Sciatic nerve (tissue), 2 donors: ENCODE results near the gene ENKD1. TPM values are rescaled to one million over a fixed set of nuclear protein-coding genes. Genes with fewer than 3 reads are reported as not detected.

Source experiments
- ATAC-seq: fragments of 200-7000 bp; cut with Tn5 transposase; one replicate; pipeline ENCODE4 v1.9.1; 2020; ENCODE audit warnings: mild to moderate bottlenecking, moderate library complexity
- DNase-seq: peaks from one replicate; pipeline ENCODE4 v3.0.0-alpha.2; 2020; ENCODE audit warnings: low spot score
- intact Hi-C: fragments of 100-400 bp; cut with DNase I; formaldehyde crosslinking; loops from one replicate; pipeline ENCODE4 v1.14.2; 2022
- total RNA-seq: library from RNA; stranded (reverse); fragmentation: NEBNext Ultra II Directional; extraction: Animal tissue kit (Norgen Biotek cat#: 25700); gene quantifications from one replicate; pipeline ENCODE4 v1.2.1, GENCODE V29; 2021
- donor health status: DM: no; HTN: no; CAD: no.
- donor health status: DM: no; HTN: no; CAD: no.

The ENKD1 gene
- total RNA-seq, 1 donor from 2014 or later = 19.7 TPM

DNA sequence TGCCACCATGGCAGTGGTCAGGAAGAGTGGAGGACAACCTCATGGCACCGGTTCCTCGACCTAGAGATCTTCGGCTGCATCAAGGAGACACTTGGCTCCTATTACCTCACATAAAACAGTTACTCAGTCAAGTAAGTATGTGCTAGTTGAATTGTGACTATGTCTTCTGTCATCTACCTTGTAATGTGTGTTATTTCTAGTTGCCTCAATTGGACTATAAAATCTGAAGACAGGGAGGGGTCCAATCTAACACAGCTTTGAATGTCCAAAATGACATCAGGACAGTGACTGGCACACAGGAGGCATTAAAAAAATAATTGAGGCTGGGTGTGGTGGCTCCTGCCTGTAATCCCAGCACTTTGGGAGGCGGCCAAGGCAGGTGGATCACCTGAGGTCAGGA is 17.2 kb upstream of the ENKD1 start:
- DNase-seq (no peak), ATAC-seq (no peak)
- intact Hi-C loops = no loop called here

DNA sequence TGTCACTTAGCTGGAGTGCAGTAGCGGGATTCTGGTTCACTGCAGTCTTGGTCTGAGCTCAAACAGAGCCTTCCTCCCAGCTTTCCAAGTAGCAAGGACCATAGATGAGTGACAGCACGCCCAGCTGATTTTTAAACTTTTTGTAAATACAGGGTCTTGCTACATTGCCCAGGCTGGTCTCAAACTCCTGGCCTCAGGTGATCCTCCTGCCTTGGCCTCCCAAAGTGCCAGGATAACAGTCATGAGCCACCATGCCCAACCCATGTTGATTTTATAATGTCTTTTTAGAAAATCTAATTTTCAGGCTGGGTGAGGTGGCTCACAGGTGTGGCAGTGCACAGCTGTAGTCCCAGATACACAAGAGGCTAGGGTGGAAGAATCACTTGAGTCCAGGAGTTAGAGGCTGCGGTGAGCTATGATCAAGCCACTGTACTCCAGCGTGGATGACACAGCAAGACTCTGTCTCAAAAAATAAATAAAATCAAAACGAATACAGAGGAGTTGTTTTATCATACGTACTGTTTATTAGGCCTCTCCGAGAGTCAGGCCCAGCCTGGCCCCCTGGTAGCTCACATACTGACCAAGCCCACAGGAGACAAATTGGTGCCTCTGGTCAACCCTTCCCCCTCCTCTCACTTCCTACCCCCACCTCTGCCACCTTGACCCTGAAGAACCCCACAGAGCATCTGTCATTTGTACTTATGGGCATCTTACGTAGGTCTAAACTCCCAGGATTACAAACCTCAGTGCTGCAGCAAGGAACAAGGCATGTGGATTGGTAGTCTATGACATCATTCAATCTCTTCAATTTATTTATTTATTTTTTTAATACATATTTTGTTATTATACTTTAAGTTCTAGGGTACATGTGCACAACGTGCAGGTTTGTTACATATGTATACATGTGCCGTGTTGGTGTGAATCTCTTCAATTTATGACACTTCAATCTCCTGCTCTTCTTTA is 13.7 kb upstream of the ENKD1 start:
- DNase-seq = no peak
- intact Hi-C loops = no loop called here
- ATAC-seq = no peak

DNA sequence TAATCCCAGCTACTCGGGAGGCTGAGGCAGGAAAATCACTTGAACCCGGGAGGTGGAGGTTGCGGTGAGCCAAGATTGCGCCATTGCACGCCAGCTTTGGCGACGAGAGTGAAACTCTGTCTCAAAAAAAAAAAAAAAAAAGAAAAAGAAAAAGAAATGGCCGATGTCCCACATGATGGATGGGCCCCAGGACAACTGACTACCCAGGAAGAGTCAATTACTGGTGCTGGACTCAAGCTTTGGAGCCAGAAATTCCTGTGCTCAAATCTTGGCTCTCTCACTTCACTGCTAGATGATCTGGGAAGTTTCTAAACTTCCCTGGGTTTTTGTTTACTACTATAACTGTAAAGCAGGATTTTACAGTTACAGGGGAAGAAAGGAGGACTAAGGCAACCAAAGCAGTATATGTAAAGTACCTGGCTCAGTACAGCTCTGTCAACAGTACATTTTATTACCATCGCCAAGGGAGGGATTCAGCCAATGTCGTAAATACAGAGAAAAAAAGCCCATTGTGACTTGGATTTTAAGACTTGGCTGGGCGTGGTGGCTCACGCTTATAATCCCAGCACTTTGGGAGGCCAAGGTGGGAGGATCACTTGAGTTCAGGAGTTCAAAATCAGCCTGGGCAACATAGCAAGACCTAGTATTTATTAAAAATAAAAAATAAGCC is 11.9 kb upstream of the ENKD1 start:
- DNase-seq = no peak
- ATAC-seq = no peak
- intact Hi-C loops = no loop called here

DNA sequence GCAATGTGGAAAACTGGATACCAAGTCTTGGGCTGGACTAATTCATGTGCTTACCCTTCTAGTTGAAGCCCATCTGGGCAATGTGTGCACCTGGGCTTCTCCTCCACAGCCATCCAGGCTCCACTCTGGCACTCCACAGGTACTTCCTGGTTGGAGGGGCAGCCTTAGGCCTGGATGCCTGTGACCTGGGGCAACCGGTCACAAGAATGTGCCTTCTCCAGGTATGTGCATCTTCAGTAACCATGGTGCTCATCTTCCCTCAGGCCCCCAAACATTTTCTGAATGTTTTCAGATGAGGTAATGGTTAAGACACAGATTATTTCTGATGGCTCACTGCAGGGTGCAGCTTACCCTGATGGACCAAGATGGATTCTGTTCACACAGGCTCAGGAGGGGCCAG is 11.2 kb upstream of the ENKD1 start:
- DNase-seq = no peak
- ATAC-seq = no peak
- intact Hi-C loops = no loop called here

DNA sequence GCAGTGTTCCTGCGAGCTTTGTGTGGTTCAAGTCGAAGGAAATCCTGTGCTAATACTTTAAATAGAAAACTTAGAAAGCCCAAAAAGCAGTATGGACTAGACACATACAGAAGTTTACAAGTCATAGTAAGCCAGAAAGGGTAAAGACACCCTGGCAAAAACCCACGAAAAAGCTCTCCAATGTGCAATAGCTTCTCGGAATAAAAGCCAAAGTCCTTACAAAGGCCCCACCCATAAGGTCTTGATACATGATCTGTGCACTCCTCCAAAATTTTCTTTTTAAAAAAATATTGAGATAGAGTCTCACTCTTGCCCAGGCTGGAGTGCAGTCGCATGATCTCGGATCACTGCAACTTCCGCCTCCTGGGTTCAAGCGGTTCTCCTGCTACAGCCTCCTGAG is 10.4 kb upstream of the ENKD1 start:
- intact Hi-C loops = no loop called here
- ATAC-seq = no peak

DNA sequence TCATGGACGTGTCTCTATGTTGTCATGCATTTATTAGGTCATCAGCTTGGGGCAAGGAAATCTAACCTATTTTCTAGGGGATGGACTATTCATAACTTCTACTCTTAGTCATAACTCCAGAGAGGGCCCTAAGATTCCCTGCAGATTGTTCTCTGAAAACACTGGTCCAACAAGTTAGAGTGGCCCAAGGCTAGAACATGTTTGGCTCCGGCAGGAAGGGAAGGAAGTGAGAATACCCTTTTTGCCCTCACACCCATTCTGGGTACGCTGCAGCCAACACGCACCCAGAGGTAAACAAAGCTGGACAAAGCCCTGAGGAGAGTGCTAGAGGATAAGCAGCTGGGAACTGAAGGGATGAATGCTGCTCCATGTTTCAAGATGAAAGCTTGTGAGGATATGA is 10.0 kb upstream of the ENKD1 start:
- DNase-seq (no peak), ATAC-seq (no peak)
- intact Hi-C loops = no loop called here

More for the DNA sequence above, 10.4 kb upstream of the ENKD1 start:
- no peak for DNase-seq

DNA sequence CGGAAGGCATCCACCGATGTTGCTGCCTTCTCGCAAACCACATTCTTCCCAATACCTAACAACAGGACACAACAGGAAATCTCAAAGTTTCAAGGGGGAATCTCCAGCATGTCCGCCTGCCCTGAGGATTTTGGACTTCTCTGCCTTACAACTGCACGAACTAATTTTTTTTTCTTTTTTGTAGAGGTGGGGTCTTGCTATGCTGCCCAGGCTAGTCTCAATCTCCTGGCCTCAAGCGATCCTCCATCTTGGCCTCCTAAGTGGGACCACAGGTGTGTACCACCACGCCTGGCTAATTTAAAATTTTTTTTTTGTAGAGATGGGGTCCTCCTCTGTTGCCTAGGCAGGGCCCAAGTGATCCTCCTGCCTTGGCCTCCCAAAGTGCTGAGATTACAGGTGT is 9.4 kb upstream of the ENKD1 start:
- intact Hi-C loops = no loop called here
- DNase-seq (no peak), ATAC-seq (no peak)

DNA sequence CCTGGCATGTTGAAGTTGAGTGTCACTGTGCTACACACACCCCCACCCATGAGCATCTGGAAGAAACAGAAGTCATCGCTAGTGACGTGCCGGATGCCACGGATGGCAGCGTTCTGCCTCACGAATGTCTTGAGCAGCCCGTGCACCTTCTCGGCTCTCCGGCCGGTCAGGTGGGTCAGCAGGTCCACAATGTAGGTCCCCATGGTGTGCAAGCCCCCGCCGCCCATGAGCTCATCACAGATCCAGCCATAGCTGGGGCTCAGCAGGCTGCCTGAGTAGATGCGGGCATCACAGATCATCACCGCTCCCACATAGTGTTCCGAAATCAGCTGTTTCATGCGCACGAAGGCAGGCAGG is 9.0 kb upstream of the ENKD1 start:
- intact Hi-C loops = no loop called here
- no peak for DNase-seq

DNA sequence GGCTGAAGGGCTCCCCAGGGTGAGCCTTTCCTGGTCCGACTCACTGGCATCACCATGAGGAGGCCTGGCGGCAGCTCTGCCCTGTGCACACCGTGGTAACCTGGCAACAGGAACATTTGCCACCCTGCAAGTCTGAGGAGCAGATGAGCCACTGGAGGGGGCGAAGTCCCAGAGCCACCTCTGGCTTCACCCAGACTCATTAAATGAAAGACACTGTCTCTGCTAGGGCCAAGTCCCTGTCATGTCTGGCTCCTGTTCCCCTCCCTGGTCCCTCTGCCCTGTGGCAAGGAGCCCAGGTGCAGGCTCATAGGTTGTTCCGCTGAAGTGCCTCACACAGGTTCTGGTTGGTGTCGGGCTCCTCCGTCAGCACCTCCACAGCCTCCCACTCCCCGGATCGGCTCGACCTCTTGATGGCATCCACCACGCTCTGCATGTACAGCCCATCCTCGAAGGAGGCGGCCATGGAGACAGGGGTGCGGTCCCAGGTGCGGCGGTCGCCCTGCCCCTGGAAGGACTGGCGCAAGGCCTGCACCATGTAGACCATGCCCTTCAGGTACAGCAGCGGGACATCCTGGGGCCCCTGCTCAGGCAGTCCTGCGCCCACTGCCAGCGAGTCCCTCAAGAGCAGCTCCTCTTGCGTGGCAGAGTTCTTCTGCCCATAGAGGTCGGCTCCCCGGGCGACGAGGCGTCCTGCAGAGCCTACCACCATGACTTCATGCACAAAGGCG is 8.5 kb upstream of the ENKD1 start:
- ATAC-seq (no peak), DNase-seq (no peak)
- intact Hi-C loops = no loop called here

More for the DNA sequence above, 9.0 kb upstream of the ENKD1 start:
- no peak for ATAC-seq

DNA sequence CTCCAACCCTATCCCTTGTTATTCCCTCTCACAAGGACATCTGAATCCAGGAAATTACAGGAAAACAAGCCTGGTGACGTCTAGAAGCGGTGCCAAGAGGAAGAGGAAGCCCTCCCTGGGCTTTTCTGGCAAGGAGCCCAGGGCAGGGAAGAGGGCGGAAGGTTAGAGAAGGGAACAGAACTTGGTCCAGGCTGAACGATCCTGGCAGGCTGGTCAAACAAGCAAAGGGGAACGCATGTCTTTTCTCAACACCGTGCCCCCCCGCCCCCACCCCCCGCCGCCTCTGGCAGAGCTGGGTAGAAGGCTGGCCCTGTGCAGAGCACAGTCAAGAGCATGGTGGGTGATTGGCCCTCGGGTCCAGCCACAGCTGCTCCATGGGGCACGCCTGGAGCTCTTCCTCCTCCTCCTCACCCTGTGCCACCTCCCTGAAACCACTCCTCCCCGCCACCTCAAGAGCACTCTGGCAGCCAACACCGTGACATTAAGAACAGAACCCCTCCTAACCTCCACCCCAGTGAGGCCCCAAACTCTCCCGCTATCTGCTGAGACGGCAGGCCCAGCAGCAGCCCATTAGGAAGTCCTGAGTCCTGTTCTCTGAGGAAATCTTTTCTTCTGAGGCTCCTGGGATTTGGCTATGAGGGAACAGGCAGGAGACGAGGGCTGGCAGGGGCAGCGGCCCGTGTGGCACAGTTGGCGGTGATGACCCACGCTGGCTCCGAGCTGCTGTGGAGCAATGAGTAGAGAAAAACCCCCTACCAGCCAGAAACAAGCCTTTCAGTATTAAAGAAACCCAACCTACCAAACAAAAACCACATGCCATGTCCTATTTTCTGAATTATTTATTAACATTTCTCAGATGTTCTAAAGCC is 7.4 kb upstream of the ENKD1 start:
- DNase-seq (peak; percentile 83), ATAC-seq (peak; percentile 67)
- intact Hi-C loops = no loop called here

DNA sequence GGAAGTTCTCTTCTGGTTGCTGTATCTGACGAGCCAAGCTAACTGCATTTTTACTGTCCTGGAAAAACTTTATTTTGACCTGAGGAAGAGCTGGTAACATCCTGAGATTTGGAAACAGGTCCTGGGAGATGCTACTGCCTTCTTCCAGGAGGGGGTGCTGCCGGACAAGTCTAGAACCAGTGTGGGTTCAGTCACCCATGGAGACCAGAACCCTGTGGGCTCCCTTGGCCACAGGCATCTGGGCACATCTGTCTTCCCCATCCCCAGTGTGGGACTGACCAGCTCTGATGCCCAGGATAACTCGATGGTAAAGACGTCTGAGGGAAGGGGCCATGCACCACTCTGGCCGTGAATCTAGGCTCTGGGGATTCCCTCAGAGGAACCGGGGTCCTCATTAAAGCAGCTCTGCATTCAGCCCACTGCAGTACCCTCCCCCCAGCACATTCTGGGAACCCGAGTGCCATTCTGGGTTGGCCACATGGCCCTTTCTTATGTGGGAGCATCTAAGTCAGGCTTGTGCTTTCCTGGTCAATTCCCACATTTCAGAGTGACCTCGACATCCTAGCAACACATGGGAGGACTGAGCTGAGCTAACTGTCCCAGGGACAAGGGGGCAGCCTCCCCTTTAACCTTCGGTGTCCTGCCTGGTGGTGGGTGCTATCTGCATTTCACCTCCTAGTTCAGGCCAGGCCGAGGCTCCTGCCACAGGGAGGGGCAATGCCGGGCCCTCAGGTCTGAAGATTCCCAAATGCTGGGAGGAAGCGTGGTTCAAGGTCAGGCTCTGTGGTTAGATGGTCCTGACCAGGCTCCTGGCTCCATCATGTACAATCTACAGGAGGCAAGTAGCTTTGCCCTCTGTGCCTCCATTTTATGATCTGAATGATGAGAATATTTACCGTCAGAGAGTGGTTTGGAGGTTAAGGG is 6.5 kb upstream of the ENKD1 start:
- no peak for DNase-seq
- peak; percentile 54 for ATAC-seq
- intact Hi-C loops = no loop called here

DNA sequence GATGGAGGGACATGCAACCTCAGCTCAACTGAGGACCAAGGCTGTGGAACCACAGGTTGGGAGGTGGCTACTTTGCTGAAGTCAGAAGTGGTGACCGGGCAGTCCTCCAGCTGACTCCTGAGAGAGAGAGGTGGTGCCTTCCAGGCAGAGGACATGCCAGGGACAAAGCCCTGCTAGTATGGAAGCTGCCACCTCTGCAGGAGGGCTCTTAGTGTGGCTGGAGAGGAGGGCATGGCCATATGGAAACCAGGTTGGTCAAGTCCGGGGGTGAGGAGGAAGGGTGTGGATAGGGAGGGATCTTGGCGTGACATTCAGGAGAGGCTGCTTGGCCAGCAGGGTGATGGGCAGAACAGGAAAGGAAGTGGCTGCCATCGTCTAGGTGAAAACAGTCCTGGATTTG is 5.8 kb upstream of the ENKD1 start:
- DNase-seq (no peak), ATAC-seq (no peak)
- intact Hi-C loops = no loop called here

DNA sequence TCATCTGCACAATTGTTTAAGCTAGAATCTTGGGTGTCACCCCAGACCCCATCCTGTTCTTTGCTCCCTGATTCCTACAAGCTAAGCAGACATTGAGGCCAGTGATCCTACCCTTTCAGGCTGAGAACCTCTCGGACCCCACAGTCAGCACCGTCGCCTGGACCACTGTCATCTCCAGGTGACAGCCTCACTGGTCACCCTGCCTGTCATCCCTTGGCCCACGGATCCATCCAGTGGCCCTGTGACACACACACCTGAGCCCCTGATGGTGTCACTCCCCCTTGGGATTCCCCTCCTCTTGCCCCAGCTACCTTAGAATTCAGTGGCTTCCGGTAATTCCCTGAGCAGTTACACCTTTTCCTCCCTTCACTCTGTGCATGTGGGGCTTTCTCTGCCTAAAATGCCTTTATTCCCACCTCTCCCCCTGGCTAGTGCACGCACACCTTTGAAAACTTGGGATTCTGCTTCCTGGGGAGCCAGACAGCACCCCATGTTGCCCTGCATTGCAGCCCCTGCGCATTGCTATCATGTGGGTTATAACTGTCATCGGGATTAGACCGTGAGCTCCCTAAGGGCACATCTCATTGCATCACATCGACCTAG is 3.0 kb upstream of the ENKD1 start:
- intact Hi-C loops = loop anchor here (10.0 kb wide), 1 partner anchor 145 kb away; the partner anchor contains the start of gene RIPOR1
- no peak for DNase-seq
- no peak for ATAC-seq

DNA sequence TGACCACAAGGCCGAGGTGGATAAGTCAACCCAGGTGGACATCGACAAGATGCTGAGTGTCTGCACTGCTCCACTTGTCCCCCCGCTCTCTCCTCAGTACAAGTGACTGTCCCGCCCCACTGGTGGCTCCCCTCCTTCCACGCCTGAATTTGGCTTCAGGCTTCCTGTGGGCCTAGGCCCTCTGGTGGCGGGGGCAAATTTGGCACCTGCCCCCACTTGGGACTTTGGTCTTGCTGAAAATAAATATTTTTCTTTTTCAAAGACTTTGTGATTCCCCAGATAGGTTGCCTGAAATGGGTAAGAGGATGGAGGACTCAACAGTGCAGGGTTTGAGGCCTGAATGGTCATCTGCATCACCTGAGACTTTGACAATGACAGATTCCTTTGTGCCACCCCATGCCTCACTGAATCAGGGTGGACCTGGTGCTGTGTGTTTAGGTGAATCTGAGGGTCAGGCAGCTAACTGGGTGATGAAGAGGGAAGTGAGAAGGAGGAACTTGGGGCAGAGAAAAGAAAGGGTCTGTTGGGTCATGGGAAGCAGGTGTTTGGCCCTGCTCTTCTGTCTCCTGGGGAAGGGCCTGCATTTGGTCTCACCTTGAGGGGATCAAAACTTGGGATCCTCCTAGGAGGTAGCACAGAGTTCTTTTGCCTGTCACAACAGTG is 2.1 kb upstream of the ENKD1 start:
- intact Hi-C loops = loop anchor here (10.0 kb wide), 1 partner anchor 144 kb away; the partner anchor contains the start of gene RIPOR1
- no peak for DNase-seq
- no peak for ATAC-seq

DNA sequence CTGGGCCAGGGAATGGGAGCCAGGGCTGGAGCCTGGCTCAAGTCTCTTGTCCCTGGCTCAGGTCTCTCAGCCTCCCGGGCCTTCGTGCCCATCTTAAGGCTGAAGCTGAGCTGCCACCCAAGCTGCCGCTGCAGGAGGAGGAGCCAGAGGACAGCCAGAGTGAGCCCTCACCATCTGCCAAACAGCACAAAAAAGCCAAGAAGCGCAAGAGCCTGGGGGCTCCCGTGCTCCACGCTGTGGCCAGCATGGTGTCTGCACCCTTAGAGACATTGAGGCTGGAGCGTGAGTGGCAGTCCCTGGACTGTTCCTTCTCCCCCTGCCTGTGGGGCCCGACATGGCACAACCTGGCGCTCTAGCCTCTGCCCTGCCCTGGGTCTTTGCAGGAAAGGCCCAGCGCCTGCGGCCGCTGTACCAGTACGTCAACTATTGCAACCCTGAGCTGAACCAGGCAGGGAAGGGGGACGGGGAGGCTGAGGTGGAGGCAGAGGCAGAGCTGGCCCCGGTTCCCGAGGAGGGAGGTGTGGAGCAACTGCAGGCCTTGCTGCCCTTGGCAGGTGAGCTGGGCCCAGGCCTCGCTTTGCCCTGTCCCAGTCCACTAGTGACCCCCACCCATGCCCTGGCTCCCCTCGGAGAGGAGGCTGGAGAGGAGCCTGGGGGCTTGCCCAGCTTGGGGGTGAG is 1.4 kb upstream of the ENKD1 start:
- intact Hi-C loops = loop anchor here (10.0 kb wide), 1 partner anchor 143 kb away; the partner anchor contains the start of gene RIPOR1
- DNase-seq (peak; percentile 85), ATAC-seq (peak; percentile 90)

DNA sequence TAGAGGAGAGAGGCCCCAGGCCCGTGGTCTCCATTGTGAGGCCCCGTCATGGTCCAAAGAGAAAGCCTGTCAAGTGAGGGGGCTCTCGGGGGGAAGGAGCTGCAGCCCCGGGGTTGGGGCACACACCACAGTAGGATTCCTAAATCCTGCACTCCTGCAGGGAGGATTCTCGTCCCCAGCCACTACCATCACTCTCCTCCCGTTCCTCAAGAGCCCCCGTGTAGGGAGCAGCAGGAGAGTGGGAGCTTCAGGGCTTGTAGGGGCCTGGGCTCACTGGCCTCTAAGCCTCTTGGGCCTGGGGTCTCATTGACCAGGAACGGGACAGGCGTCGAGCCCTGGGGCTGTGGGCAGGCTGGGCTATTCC is 885 bp upstream of the ENKD1 start:
- DNase-seq (no peak), ATAC-seq (peak; percentile 4)
- intact Hi-C loops = loop anchor here (10.0 kb wide), 1 partner anchor 143 kb away; the partner anchor contains the start of gene RIPOR1
